Smooth muscle cell (in vitro differentiated cells): ENCODE measurements around the gene ERN1. TPM values are rescaled to one million over a fixed set of nuclear protein-coding genes. Genes with fewer than 3 reads are reported as not detected.

Source experiments
- DNase-seq: peaks from one replicate; lab custom pipeline; 2025; ENCODE audit not compliant: unreplicated experiment; lab: John Stamatoyannopoulos, UW
- H2AFZ ChIP-seq: fragments of 200-600 bp; sonication (generic); 2 replicates; pipeline ENCODE4 v1.6.0; 2016; ENCODE audit warnings: antibody characterized with exemption, low read depth, mild to moderate bottlenecking
- H3F3A ChIP-seq: fragments of 200-600 bp; sonication (generic); 2 replicates; pipeline ENCODE4 v1.6.0; 2017; ENCODE audit warnings: antibody characterized with exemption, low read depth
- H3K27ac ChIP-seq: fragments of 200-600 bp; sonication (generic); 2 replicates; pipeline ENCODE4 v1.5.1; 2016; ENCODE audit warnings: low read depth, mild to moderate bottlenecking
- H3K27me3 ChIP-seq: fragments of 200-600 bp; sonication (generic); 2 replicates; pipeline ENCODE4 v1.6.1; 2016; ENCODE audit warnings: low read depth, mild to moderate bottlenecking
- H3K36me3 ChIP-seq: fragments of 200-600 bp; sonication (generic); 2 replicates; pipeline ENCODE4 v1.5.1; 2016; ENCODE audit warnings: low read depth
- H3K4me1 ChIP-seq: fragments of 200-600 bp; sonication (generic); 2 replicates; pipeline ENCODE4 v1.5.1; 2016; ENCODE audit warnings: low read depth
- H3K4me2 ChIP-seq: fragments of 200-600 bp; sonication (generic); 2 replicates; pipeline ENCODE4 v1.6.0; 2016; ENCODE audit warnings: mild to moderate bottlenecking
- H3K4me3 ChIP-seq: fragments of 200-600 bp; sonication (generic); 2 replicates; pipeline ENCODE4 v1.5.1; 2016; ENCODE audit warnings: mild to moderate bottlenecking
- H3K79me2 ChIP-seq: fragments of 200-600 bp; sonication (generic); 2 replicates; pipeline ENCODE4 v1.6.0; 2016; ENCODE audit warnings: low read depth, mild to moderate bottlenecking
- H3K9ac ChIP-seq: fragments of 200-600 bp; sonication (generic); 2 replicates; pipeline ENCODE4 v1.6.0; 2016; ENCODE audit warnings: low read depth
- H3K9me3 ChIP-seq: fragments of 200-600 bp; sonication (generic); replicated peaks from 2 replicates; pipeline ENCODE4 v1.5.1; 2016; ENCODE audit warnings: low read depth
- H4K20me1 ChIP-seq: fragments of 200-600 bp; sonication (generic); 2 replicates; pipeline ENCODE4 v1.6.0; 2016; ENCODE audit warnings: low read depth
- CTCF ChIP-seq: fragments of 200-600 bp; sonication (generic); IDR thresholded peaks from 2 replicates; pipeline ENCODE4 v1.5.1; 2017; ENCODE audit warnings: borderline replicate concordance, mild to moderate bottlenecking, antibody characterized with exemption; ENCODE audit not compliant: insufficient read depth, poor library complexity, severe bottlenecking
- WGBS: methylation state at CpG from one replicate; pipeline ENCODE4 v1.1.7; 2016; ENCODE audit warnings: low lambda C conversion rate; 5-methylcytosine and 5-hydroxymethylcytosine counted together
- polyA plus RNA-seq: library from polyadenylated mRNA; unstranded; fragments of >200 nt; fragmentation: Nextera tagmentation; extraction: Ambion mirVana; gene quantifications from 2 replicates; pipeline ENCODE4 v1.2.1, GENCODE V29; 2016
- total RNA-seq: library from RNA; depleted of rRNA; stranded (reverse); fragments of >200 nt; gene quantifications from 2 replicates; pipeline ENCODE4 v1.2.3, GENCODE V29; 2014

ERN1 gene
- total and polyA plus RNA-seq, 2 experiments from 2014 or later: 8.6 to 9.0 TPM

DNA sequence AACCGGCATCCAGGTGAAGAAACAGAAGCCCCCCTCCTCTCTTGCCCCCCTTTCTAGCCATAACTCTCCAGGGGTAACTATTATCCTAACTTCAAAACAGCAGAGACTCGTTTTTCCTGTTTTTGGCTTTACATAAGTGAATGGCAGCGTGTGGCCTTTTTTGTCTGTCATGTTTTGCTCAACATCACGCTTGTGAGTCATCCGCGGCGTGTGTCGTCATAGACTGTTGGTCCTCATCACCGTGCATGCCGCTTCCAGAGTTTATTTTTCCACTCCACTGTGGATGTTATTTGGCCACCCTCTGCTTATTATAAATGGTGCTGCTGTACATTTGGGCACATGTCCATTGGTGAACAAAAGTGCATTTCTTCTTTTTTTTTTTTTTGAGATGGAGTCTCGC lies 52.6 kb downstream of the ERN1 start:
- DNase-seq: no peak
- H3K36me3 ChIP-seq: no peaks in the 10 kb centered on the region
- H2AFZ ChIP-seq: no peak overlapping the region
- H3K27me3 ChIP-seq: no peaks in the 10 kb centered on the region
- TF ChIP-seq CTCF: no peak
- H3K9me3 ChIP-seq: no peaks in the 10 kb centered on the region
- WGBS: 72% methylated on average over 11 of the region's 11 CpGs
- H3K4me2 ChIP-seq: no peak overlapping the region
- H3K9ac ChIP-seq: no peak overlapping the region
- H3K4me3 ChIP-seq: no peak overlapping the region
- no peaks in the 10 kb centered on the region for H3K79me2 ChIP-seq
- peaks cover 5% of the 10 kb centered on the region for H3K4me1 ChIP-seq
- H3F3A ChIP-seq: peaks cover 5% of the 10 kb centered on the region
- H4K20me1 ChIP-seq: peaks cover 11% of the 10 kb centered on the region
- peak overlapping the region; percentile 77 for H3K27ac ChIP-seq

DNA sequence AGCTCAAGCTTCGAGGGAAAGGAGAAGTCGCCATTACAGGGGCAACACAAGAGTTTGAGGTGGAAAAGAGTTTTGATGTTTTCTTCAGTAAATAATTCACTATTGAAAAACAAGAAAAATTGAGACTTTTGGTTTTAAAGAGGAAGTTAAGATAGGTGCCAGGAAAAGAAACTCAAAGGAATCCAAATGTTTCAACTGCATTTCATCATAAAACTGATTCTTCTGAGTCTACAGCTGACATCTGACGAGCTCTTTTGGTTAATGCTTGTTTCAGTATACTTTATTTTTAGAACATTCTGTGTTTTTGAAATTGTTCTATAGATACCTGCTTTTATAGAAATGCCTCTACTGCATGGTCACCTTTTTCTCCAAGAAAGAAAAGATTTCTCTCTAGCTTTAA lies 54.0 kb downstream of the ERN1 start:
- Histone ChIP-seq H3K4me2 (no peak overlapping the region), H3K27me3 (no peaks in the 10 kb centered on the region), H2AFZ (no peak overlapping the region), H3K36me3 (peaks cover 3% of the 10 kb centered on the region), H4K20me1 (no peaks in the 10 kb centered on the region), H3K4me1 (no peaks in the 10 kb centered on the region), H3K9me3 (no peaks in the 10 kb centered on the region), H3K4me3 (no peak overlapping the region), H3K27ac (peak overlapping the region; percentile 19), H3K79me2 (no peaks in the 10 kb centered on the region), H3K9ac (no peak overlapping the region), H3F3A (peaks cover 5% of the 10 kb centered on the region)
- DNase-seq: no peak
- WGBS: 97% methylated on average over 3 of the region's 3 CpGs
- no peak for TF ChIP-seq CTCF

DNA sequence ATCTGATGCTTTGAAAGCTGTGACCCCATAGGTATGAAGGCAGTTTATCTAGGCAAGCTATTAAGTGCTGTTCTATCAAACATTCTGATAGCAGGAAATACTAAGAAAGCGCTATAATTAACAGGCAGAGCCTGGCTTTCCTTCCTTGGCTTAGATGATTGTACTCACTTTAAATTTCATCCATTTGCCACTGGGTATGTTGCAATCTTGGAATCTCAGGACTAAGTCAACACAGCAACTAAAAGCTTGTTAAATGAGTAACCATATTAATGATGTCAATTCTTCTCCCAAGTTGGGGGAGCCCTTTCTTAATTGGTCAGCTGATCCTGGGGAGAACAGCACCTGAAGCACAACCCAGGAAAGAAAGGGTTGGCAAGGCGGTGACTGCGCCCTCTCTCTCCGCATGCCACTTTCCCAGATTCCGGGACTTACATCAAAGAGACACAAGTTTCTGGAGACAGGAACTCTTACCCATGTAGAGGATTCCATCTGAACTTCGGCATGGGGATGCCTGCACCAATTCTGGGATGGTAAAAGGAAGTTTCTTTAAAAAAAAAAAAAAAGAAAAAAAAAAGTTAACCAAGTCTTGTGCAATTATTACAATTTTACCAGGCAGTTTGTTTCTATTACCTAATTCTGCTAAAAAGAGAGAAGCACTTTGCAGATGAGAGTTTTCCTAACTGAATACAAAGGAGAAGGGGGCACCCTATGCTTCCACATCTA lies 55.1 kb downstream of the ERN1 start:
- no peak for DNase-seq
- no peak for TF ChIP-seq CTCF
- Histone ChIP-seq H3K36me3 (peaks cover 13% of the 10 kb centered on the region), H3K4me2 (no peak overlapping the region), H3K27ac (peak overlapping the region; percentile 60), H3K79me2 (no peaks in the 10 kb centered on the region), H3K4me1 (no peaks in the 10 kb centered on the region), H3K4me3 (no peak overlapping the region), H3F3A (peaks cover 5% of the 10 kb centered on the region), H4K20me1 (no peaks in the 10 kb centered on the region), H3K9me3 (no peaks in the 10 kb centered on the region), H2AFZ (no peak overlapping the region), H3K9ac (peak overlapping the region; percentile 32), H3K27me3 (no peaks in the 10 kb centered on the region)
- 83% methylated on average over 6 of the region's 6 CpGs for WGBS
